Astrocyte of the cerebellum (primary cell): ENCODE measurements around the gene CCDC188.

ENCODE experiments used
- DNase-seq: peaks from one replicate; pipeline ENCODE4 v3.0.0-alpha.2; 2011; ENCODE audit warnings: low read depth
- H3K4me3 ChIP-seq: 2 replicates; pipeline ENCODE4 v1.5.1; 2011; ENCODE audit warnings: mild to moderate bottlenecking, low read depth, low read length, moderate library complexity
- in situ Hi-C: cut with HindIII; loops from 2 replicates; pipeline ENCODE4 v1.10.0; 2017; ENCODE audit warnings: low sequenced_read_pairs
- TF ChIP-seq, protein P1 (sequence below): IDR thresholded peaks from 2 replicates; pipeline ENCODE4 v1.5.1; 2012; ENCODE audit warnings: low read length, low read depth, moderate library complexity, mild to moderate bottlenecking; ENCODE audit errors: missing control alignments

The CCDC188 gene

DNA sequence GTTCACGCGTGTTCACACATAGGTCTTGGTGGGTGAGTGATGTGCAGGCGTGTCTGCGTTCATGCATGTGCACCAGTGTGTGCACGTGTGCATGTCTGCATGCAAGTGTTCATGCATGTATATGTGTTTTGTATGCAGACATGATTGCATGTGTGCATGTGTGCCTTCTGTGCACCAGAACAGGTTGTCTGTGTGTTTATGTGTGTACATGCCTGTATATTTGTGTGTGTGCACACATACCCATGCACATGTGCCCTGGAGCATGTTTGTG lies 14.3 kb downstream of the CCDC188 start:
- no peak overlapping the region for H3K4me3 ChIP-seq
- TF ChIP-seq, protein P1, sequence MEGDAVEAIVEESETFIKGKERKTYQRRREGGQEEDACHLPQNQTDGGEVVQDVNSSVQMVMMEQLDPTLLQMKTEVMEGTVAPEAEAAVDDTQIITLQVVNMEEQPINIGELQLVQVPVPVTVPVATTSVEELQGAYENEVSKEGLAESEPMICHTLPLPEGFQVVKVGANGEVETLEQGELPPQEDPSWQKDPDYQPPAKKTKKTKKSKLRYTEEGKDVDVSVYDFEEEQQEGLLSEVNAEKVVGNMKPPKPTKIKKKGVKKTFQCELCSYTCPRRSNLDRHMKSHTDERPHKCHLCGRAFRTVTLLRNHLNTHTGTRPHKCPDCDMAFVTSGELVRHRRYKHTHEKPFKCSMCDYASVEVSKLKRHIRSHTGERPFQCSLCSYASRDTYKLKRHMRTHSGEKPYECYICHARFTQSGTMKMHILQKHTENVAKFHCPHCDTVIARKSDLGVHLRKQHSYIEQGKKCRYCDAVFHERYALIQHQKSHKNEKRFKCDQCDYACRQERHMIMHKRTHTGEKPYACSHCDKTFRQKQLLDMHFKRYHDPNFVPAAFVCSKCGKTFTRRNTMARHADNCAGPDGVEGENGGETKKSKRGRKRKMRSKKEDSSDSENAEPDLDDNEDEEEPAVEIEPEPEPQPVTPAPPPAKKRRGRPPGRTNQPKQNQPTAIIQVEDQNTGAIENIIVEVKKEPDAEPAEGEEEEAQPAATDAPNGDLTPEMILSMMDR = no peak
- no peak for DNase-seq
- in situ Hi-C loops = no loop called here

- in situ Hi-C loops = no loop called here
- TF ChIP-seq, protein P1 = no peak
- H3K4me3 ChIP-seq = no peak overlapping the region
Observed at GRCh38 chr22:20135806-20136602, 14.9 kb downstream of the CCDC188 start.

DNA sequence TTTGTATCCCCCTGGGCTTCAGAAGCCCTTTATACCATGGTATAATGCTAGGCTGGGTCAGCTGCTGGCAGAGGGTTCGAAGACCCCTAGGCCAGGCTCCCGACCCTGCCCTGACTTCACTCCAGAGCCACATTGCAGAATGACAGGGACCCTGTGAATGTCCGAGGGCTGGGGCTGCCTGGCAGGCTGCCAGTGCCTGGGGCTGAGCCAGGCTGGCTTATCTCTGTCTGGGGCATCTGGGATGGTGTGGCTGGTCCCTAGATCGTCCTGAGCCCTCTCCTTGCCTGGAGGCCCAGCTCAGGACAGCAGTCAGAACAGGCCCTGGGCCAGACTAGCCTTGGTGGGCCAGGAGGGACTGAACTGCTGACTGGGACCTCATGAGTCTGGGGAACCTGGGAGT lies 15.6 kb downstream of the CCDC188 start:
- in situ Hi-C loops = no loop called here
- H3K4me3 ChIP-seq = no peak overlapping the region
- TF ChIP-seq, protein P1 = no peak
- DNase-seq = no peak

More at GRCh38 chr22:20135806-20136602, 14.9 kb downstream of the CCDC188 start:
- DNase-seq = no peak

GRCh38 chr22:20133930-20134549 lies 16.8 kb downstream of the CCDC188 start:
- no peak overlapping the region for H3K4me3 ChIP-seq
- no peak for DNase-seq
- TF ChIP-seq, protein P1 = no peak
- in situ Hi-C loops = no loop called here

GRCh38 chr22:20132686-20133246 lies 18.1 kb downstream of the CCDC188 start:
- in situ Hi-C loops = no loop called here
- peak overlapping the region; percentile 79 for H3K4me3 ChIP-seq
- DNase-seq = no peak
- TF ChIP-seq, protein P1 = no peak

- in situ Hi-C loops = no loop called here
- no peak for DNase-seq
- TF ChIP-seq, protein P1 = no peak
- H3K4me3 ChIP-seq = peak overlapping the region; percentile 79
Observed at GRCh38 chr22:20131859-20132685, 18.8 kb downstream of the CCDC188 start.
